ENCODE data around the gene VAV3. TPM values are rescaled to one million over a fixed set of nuclear protein-coding genes. Genes with fewer than 3 reads are reported as not detected.

Gene VAV3
- total and polyA plus RNA-seq, 12 donors = 1.1 to 8.5 (median 4.1) TPM

DNA sequence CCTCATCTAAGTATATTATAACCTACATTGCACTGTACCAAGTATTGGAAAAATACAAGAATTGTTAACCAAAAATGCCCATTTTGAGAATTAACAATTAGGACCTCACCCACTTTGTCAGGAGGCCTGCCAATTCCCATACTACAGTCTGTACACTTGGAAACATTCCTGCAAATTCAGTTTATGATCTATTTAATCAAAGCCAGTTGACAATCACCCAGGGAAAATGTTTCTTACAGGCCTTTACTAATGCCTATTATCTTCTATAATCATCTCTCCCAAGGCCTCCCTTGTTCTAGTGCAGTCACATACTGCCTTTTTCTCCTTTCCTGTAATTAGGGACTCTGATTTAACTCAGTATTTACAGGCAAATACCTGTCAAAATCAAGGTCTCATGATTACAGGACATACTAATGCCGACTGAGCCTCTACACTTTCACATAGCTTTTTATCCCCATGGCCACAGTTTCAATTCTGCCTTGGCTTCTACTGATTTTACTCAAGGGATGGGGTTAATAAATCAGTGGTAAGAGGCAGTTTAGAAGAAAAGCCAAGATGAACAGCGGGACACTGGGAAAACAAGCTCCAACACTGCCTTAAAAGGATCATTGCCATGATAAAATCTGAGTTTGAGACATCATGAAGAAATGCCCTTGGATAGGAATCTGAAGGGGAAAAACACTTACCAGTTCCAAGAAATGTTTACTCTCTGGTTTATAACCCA lies 338.7 kb downstream of the VAV3 start:
- WGBS, 4 donors = 25 to 37% (median 34%) methylated on average over 2 of the region's 2 CpGs
- H3K27me3 ChIP-seq = no peaks in the 10 kb centered on the region
- peak overlapping the region in 1 of 5 donors; percentile 23 for H3K27ac ChIP-seq
- no peak for DNase-seq
- intact Hi-C loops (cut with DNase I) = no loop called here
- H3K4me3 ChIP-seq = no peak overlapping the region
- H3K4me1 ChIP-seq (replicated peaks in 1 of 2) = peaks cover 0 to 3% of the 10 kb centered on the region in 2 donors
- TF ChIP-seq POLR2A (IDR thresholded peaks at IDR 0.05) (no peak), CTCF (IDR thresholded peaks at IDR 0.05) (no peak)
- H3K36me3 ChIP-seq (replicated peaks in 1 of 2) = no peaks in the 10 kb centered on the region
- no peaks in the 10 kb centered on the region for H3K9me3 ChIP-seq (replicated peaks in 1 of 3)

DNA sequence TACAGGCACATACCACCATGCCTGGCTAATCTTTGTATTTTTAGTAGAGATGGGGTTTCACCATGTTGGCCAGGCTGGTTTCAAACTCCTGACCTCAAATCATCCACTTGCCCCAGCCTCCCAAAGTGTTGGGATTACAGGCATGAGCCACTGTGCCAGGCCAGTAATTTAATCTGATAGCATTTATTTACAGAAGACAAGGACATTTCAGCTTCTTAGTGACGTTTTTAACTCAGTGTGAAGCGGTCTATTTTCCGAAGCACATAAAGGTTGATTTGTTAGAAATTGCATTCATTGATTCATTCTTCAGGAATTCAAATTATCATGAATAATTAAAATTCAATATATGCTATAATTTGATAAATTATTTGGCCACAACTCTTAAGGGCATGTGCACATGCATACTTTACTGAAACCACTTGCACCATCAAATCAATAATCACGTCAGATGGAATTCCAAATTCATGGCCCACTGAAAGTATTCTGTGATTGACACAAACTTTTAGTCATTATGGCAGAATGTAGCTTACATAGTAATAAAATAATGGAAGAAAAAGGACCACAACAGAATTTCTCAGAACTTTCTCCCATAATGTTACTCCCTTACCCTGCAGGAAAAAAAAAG lies 339.5 kb downstream of the VAV3 start:
- Histone ChIP-seq H3K27me3 (no peaks in the 10 kb centered on the region), H3K27ac (no peak overlapping the region), H3K4me1 (replicated peaks in 1 of 2) (peaks cover 0 to 3% of the 10 kb centered on the region in 2 donors), H3K36me3 (replicated peaks in 1 of 2) (no peaks in the 10 kb centered on the region), H3K4me3 (no peak overlapping the region), H3K9me3 (replicated peaks in 1 of 3) (no peaks in the 10 kb centered on the region)
- WGBS, 4 donors = 75 to 83% (median 80%) methylated on average over 4 of the region's 4 CpGs
- intact Hi-C loops (cut with DNase I) = no loop called here
- no peak for DNase-seq
- TF ChIP-seq CTCF (IDR thresholded peaks at IDR 0.05) = no peak
- no peak for TF ChIP-seq POLR2A (IDR thresholded peaks at IDR 0.05)

- intact Hi-C loops (cut with DNase I) = no loop called here
- DNase-seq = no peak
- peaks cover 0 to 3% of the 10 kb centered on the region in 2 donors for H3K4me1 ChIP-seq (replicated peaks in 1 of 2)
- no peak overlapping the region for H3K4me3 ChIP-seq
- H3K27me3 ChIP-seq = no peaks in the 10 kb centered on the region
- H3K36me3 ChIP-seq (replicated peaks in 1 of 2) = no peaks in the 10 kb centered on the region
- TF ChIP-seq POLR2A (IDR thresholded peaks at IDR 0.05) = no peak
- no peak for TF ChIP-seq CTCF (IDR thresholded peaks at IDR 0.05)
- H3K27ac ChIP-seq = no peak overlapping the region
- no peaks in the 10 kb centered on the region for H3K9me3 ChIP-seq (replicated peaks in 1 of 3)
- WGBS, 4 donors = 90 to 98% (median 92%) methylated on average over 2 of the region's 2 CpGs
Measured at GRCh38 chr1:107623431-107623830, 341.5 kb downstream of the VAV3 start.

DNA sequence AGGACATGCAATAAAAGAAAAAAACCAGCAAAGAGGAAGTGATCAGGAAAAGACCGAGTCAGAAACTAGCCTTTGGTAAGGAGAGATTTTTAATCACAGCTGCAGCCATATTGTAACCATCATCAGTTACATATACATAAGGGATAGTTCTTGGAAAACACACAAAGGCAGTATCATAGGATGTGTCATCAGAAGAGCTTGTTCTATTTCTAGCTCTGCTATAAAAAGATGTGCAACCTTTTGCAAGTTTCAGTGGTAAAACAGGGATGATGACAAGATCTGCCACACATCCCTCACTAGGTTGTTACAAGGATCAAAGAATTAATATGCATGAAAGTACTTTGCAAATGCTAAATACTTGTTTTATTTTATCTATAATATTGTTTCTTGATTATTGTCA lies 342.0 kb downstream of the VAV3 start:
- Histone ChIP-seq H3K4me1 (replicated peaks in 1 of 2) (peaks cover 0 to 3% of the 10 kb centered on the region in 2 donors), H3K4me3 (no peak overlapping the region), H3K36me3 (replicated peaks in 1 of 2) (no peaks in the 10 kb centered on the region), H3K27ac (no peak overlapping the region), H3K9me3 (replicated peaks in 1 of 3) (no peaks in the 10 kb centered on the region), H3K27me3 (no peaks in the 10 kb centered on the region)
- 68 to 80% (median 75%) methylated on average over 1 of the region's 1 CpG for WGBS, 4 donors
- no peak for TF ChIP-seq POLR2A (IDR thresholded peaks at IDR 0.05)
- no peak for TF ChIP-seq CTCF (IDR thresholded peaks at IDR 0.05)
- intact Hi-C loops (cut with DNase I) = no loop called here
- no peak for DNase-seq

Data from adrenal gland (tissue), 12 donors.